Ishikawa (cell line): ENCODE measurements around the gene KIF5C.

Experiments
- CEBPB ChIP-seq: IDR thresholded peaks from 2 replicates; pipeline ENCODE4 v1.6.1; 2012
- EGR1 ChIP-seq: IDR thresholded peaks from 2 replicates; pipeline ENCODE4 v1.6.1; 2012
- EP300 ChIP-seq: IDR thresholded peaks from 2 replicates; pipeline ENCODE4 v1.6.1; 2012; ENCODE audit warnings: borderline replicate concordance
- FOXM1 ChIP-seq: IDR thresholded peaks from 2 replicates; pipeline ENCODE4 v1.6.1; 2012; ENCODE audit warnings: low read depth, borderline replicate concordance
- NFIC ChIP-seq: IDR thresholded peaks from 2 replicates; pipeline ENCODE4 v1.6.1; 2012
- RAD21 ChIP-seq: IDR thresholded peaks from 2 replicates; pipeline ENCODE4 v1.6.1; 2012; ENCODE audit warnings: low read depth
- TAF1 ChIP-seq: IDR thresholded peaks from 2 replicates; pipeline ENCODE4 v1.6.1; 2012; ENCODE audit warnings: low read depth, mild to moderate bottlenecking
- TF ChIP-seq, protein P1 (sequence below): IDR thresholded peaks from 2 replicates; pipeline ENCODE4 v1.6.1; 2012; ENCODE audit warnings: low read depth, mild to moderate bottlenecking
- TF ChIP-seq, protein P2 (sequence below): IDR thresholded peaks from 2 replicates; pipeline ENCODE4 v1.6.1; 2012

DNA sequence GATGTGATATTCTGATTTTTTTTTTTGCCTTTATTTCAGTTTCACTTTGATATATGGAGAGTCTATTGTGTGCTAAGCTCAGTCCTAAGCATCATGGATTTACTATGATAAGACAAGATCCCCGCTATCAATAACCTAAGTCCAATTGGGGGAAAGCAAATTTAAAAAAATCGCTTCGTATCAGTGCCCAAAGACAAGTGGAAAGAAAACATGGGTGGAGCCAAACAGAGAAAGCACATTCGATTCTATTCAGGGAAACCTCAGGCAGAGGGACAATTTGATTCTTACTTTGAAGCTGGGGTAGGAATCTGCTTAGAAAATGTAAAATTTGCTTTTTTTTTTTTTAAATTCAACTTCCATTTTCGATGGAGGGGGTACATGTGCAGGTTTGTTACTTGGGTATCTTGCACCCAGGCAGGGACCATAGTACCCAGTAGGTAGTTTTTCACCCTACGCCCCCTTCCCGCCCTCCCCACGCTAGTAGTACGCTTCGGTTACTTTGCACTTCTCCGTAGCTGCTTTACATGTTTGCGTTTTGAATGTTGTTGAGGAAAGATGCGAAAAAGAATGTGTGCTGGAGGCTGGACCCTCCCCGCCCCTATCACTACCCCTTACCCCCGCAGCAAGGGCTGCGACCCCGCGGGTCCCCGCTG is 12.4 kb downstream of the KIF5C start:
- TF ChIP-seq CEBPB (no peak), EP300 (no peak), RAD21 (no peak), NFIC (no peak), EGR1 (no peak), TAF1 (no peak), FOXM1 (no peak)
- TF ChIP-seq, protein P1, sequence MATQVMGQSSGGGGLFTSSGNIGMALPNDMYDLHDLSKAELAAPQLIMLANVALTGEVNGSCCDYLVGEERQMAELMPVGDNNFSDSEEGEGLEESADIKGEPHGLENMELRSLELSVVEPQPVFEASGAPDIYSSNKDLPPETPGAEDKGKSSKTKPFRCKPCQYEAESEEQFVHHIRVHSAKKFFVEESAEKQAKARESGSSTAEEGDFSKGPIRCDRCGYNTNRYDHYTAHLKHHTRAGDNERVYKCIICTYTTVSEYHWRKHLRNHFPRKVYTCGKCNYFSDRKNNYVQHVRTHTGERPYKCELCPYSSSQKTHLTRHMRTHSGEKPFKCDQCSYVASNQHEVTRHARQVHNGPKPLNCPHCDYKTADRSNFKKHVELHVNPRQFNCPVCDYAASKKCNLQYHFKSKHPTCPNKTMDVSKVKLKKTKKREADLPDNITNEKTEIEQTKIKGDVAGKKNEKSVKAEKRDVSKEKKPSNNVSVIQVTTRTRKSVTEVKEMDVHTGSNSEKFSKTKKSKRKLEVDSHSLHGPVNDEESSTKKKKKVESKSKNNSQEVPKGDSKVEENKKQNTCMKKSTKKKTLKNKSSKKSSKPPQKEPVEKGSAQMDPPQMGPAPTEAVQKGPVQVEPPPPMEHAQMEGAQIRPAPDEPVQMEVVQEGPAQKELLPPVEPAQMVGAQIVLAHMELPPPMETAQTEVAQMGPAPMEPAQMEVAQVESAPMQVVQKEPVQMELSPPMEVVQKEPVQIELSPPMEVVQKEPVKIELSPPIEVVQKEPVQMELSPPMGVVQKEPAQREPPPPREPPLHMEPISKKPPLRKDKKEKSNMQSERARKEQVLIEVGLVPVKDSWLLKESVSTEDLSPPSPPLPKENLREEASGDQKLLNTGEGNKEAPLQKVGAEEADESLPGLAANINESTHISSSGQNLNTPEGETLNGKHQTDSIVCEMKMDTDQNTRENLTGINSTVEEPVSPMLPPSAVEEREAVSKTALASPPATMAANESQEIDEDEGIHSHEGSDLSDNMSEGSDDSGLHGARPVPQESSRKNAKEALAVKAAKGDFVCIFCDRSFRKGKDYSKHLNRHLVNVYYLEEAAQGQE = no peak
- TF ChIP-seq, protein P2, sequence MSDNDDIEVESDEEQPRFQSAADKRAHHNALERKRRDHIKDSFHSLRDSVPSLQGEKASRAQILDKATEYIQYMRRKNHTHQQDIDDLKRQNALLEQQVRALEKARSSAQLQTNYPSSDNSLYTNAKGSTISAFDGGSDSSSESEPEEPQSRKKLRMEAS = no peak
